Measurements from ENCODE around the gene PLPP3. TPM values are rescaled to one million over a fixed set of nuclear protein-coding genes. Genes with fewer than 3 reads are reported as not detected.

The PLPP3 gene
- polyA plus RNA-seq, 2 donors, result 2.7 to 12.4 TPM

DNA sequence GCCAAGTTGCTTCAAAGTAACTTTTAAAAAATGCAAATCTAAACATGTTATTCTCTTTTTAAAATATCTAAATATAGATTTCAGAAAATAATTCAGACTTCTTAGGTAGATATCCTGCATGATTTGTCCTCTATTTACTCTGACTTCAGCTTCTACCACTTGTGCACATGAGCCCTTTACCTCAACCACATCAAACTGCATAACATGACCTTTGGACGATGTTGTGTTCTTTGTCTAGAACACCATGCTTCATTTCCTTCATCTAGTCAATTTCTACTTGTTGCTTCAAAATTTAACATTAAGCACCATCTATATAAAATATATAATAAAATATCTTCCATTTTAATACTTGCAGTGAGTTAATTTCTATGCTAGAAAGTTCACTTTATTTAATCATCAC lies 96.9 kb downstream of the PLPP3 start:
- Histone ChIP-seq H3K9me3 (ENCODE audit: control insufficient read depth in 2 of 2, insufficient read depth in 1 of 2, low read depth in 1 of 2, low read length in 1 of 2) (no peaks in the 10 kb centered on the region), H3K27ac (ENCODE audit: low read depth in 2 of 2, low read length in 1 of 2) (no peak overlapping the region), H3K4me3 (ENCODE audit: low read depth in 1 of 2, low read length in 2 of 2) (no peak overlapping the region), H3K27me3 (ENCODE audit: control insufficient read depth in 1 of 2, insufficient read depth in 2 of 2, low read length in 2 of 2) (no peaks in the 10 kb centered on the region), H3K4me1 (ENCODE audit: control insufficient read depth in 2 of 2, insufficient read depth in 2 of 2, low read length in 1 of 2) (peaks cover 0 to 3% of the 10 kb centered on the region in 2 donors), H3K36me3 (ENCODE audit: control insufficient read depth in 2 of 2, insufficient read depth in 2 of 2, low read length in 1 of 2) (no peaks in the 10 kb centered on the region)
- WGBS, 2 donors, result 69 to 72% methylated on average over 1 of the region's 1 CpG

GRCh38 chr1:56481140-56481694 lies 98.1 kb downstream of the PLPP3 start:
- Histone ChIP-seq H3K27me3 (ENCODE audit: control insufficient read depth in 1 of 2, insufficient read depth in 2 of 2, low read length in 2 of 2) (no peaks in the 10 kb centered on the region), H3K27ac (ENCODE audit: low read depth in 2 of 2, low read length in 1 of 2) (no peak overlapping the region), H3K36me3 (ENCODE audit: control insufficient read depth in 2 of 2, insufficient read depth in 2 of 2, low read length in 1 of 2) (no peaks in the 10 kb centered on the region), H3K9me3 (ENCODE audit: control insufficient read depth in 2 of 2, insufficient read depth in 1 of 2, low read depth in 1 of 2, low read length in 1 of 2) (no peaks in the 10 kb centered on the region), H3K4me3 (ENCODE audit: low read depth in 1 of 2, low read length in 2 of 2) (no peak overlapping the region), H3K4me1 (ENCODE audit: control insufficient read depth in 2 of 2, insufficient read depth in 2 of 2, low read length in 1 of 2) (peaks cover 2 to 7% of the 10 kb centered on the region in 2 donors)

- WGBS, 2 donors, result 94% methylated on average over 7 of the region's 7 CpGs
- Histone ChIP-seq H3K36me3 (ENCODE audit: control insufficient read depth in 2 of 2, insufficient read depth in 2 of 2, low read length in 1 of 2) (no peaks in the 10 kb centered on the region), H3K9me3 (ENCODE audit: control insufficient read depth in 2 of 2, insufficient read depth in 1 of 2, low read depth in 1 of 2, low read length in 1 of 2) (no peaks in the 10 kb centered on the region), H3K27me3 (ENCODE audit: control insufficient read depth in 1 of 2, insufficient read depth in 2 of 2, low read length in 2 of 2) (no peaks in the 10 kb centered on the region), H3K27ac (ENCODE audit: low read depth in 2 of 2, low read length in 1 of 2) (no peak overlapping the region), H3K4me3 (ENCODE audit: low read depth in 1 of 2, low read length in 2 of 2) (no peak overlapping the region), H3K4me1 (ENCODE audit: control insufficient read depth in 2 of 2, insufficient read depth in 2 of 2, low read length in 1 of 2) (peaks cover 2 to 7% of the 10 kb centered on the region in 2 donors)
Observed at GRCh38 chr1:56478734-56479133, 100.6 kb downstream of the PLPP3 start.

DNA sequence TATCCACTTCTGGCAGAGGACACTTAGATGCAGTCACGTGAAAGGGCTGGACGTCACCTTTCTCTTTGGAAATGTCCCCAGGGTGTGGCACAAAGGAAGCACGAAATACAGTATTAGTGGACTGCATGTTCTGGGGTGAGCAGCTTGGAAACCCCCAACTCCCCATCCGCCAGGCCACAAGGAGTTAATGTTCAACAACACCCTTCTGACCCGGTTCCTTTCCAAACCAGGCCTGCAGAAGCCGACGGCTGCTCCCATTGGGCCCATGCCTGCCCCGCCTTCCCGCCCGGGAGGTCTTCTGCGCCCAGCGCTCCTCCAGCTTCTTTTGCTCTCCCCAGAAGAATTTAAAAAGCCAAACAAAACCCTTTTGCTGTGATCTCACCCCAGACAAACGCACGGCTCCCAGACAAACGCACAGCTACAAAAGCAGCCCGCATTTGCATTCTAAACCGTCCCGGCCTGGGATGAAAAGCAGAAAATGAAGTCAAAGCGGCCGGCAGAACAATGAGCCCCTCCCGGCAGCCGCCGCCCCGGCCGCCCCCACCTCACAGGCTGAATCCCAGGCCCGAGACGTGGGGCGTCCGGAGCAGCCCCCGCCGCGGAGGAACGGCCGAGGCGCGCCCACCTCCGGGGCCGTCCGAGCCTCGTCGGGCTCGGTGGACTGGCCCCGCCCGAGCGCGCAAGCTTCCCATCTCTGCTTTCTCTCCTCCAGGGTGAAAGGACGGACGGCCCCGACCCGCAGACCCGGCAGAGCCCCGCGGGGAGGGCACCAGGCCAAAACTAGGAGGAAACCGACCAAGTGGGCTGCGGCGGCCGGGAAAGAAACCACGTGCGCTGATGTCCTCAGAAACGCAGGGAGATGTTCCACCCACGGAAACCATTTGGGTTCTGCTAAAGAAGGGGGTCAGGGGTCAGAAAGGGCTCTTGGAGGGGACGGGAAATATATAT lies 101.9 kb downstream of the PLPP3 start:
- no peaks in the 10 kb centered on the region for H3K9me3 ChIP-seq (ENCODE audit: control insufficient read depth in 2 of 2, insufficient read depth in 1 of 2, low read depth in 1 of 2, low read length in 1 of 2)
- H3K4me1 ChIP-seq (ENCODE audit: control insufficient read depth in 2 of 2, insufficient read depth in 2 of 2, low read length in 1 of 2), result peaks cover 2 to 7% of the 10 kb centered on the region in 2 donors
- H3K36me3 ChIP-seq (ENCODE audit: control insufficient read depth in 2 of 2, insufficient read depth in 2 of 2, low read length in 1 of 2), result no peaks in the 10 kb centered on the region
- WGBS, 2 donors, result 4 to 5% methylated on average over 62 of the region's 62 CpGs
- H3K27me3 ChIP-seq (ENCODE audit: control insufficient read depth in 1 of 2, insufficient read depth in 2 of 2, low read length in 2 of 2), result no peaks in the 10 kb centered on the region
- H3K4me3 ChIP-seq (ENCODE audit: low read depth in 1 of 2, low read length in 2 of 2), result peak overlapping the region; percentile 56 to 65
- peak overlapping the region; percentile 77 to 80 for H3K27ac ChIP-seq (ENCODE audit: low read depth in 2 of 2, low read length in 1 of 2)

- WGBS, 2 donors, result 45 to 61% methylated on average over 3 of the region's 3 CpGs
- H3K27me3 ChIP-seq (ENCODE audit: control insufficient read depth in 1 of 2, insufficient read depth in 2 of 2, low read length in 2 of 2), result no peaks in the 10 kb centered on the region
- peaks cover 2 to 6% of the 10 kb centered on the region in 2 donors for H3K4me1 ChIP-seq (ENCODE audit: control insufficient read depth in 2 of 2, insufficient read depth in 2 of 2, low read length in 1 of 2)
- no peaks in the 10 kb centered on the region for H3K36me3 ChIP-seq (ENCODE audit: control insufficient read depth in 2 of 2, insufficient read depth in 2 of 2, low read length in 1 of 2)
- H3K27ac ChIP-seq (ENCODE audit: low read depth in 2 of 2, low read length in 1 of 2), result peak overlapping the region in 1 of 2 donors; percentile 6
- no peaks in the 10 kb centered on the region for H3K9me3 ChIP-seq (ENCODE audit: control insufficient read depth in 2 of 2, insufficient read depth in 1 of 2, low read depth in 1 of 2, low read length in 1 of 2)
- no peak overlapping the region for H3K4me3 ChIP-seq (ENCODE audit: low read depth in 1 of 2, low read length in 2 of 2)
Observed at GRCh38 chr1:56473582-56474270, 105.6 kb downstream of the PLPP3 start.

GRCh38 chr1:56472860-56473259 lies 106.5 kb downstream of the PLPP3 start:
- no peak overlapping the region for H3K4me3 ChIP-seq (ENCODE audit: low read depth in 1 of 2, low read length in 2 of 2)
- peaks cover 2 to 4% of the 10 kb centered on the region in 2 donors for H3K4me1 ChIP-seq (ENCODE audit: control insufficient read depth in 2 of 2, insufficient read depth in 2 of 2, low read length in 1 of 2)
- 81 to 89% methylated on average over 3 of the region's 3 CpGs for WGBS, 2 donors
- H3K27me3 ChIP-seq (ENCODE audit: control insufficient read depth in 1 of 2, insufficient read depth in 2 of 2, low read length in 2 of 2), result no peaks in the 10 kb centered on the region
- H3K9me3 ChIP-seq (ENCODE audit: control insufficient read depth in 2 of 2, insufficient read depth in 1 of 2, low read depth in 1 of 2, low read length in 1 of 2), result no peaks in the 10 kb centered on the region
- H3K36me3 ChIP-seq (ENCODE audit: control insufficient read depth in 2 of 2, insufficient read depth in 2 of 2, low read length in 1 of 2), result no peaks in the 10 kb centered on the region
- H3K27ac ChIP-seq (ENCODE audit: low read depth in 2 of 2, low read length in 1 of 2), result no peak overlapping the region

DNA sequence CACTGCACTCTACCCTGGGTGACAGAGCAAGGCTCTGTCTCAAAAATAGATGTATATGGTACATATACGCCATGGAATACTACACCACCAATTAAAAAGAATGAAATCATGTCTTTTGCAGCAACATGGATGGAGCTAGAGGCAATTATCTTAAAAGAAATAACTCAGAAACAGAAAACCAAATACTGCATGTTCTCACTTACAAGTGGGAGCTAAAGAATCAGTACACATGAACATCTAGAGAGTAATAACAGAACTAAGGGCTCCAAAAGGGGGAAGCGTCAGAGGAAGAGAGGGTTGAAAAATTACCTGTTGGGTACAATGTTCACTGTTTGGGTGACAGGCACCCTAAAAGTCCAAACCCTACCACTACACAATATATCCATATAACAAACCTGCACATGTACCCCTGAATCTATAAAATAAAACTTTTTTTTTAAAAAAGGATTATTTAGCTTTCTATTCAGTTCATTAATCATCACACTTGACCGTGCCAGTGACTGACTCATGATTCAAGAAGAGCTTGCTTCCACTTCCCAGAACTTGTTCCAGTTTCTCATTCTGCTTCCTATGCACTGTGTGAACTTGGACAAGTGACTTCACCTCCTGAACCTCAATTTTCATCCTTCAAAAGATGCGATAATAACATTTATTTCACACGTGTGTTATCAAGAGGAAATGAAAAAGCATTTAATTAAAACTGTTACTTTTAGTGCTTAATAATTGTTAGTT lies 109.6 kb downstream of the PLPP3 start:
- Histone ChIP-seq H3K27ac (ENCODE audit: low read depth in 2 of 2, low read length in 1 of 2) (no peak overlapping the region), H3K4me3 (ENCODE audit: low read depth in 1 of 2, low read length in 2 of 2) (no peak overlapping the region), H3K4me1 (ENCODE audit: control insufficient read depth in 2 of 2, insufficient read depth in 2 of 2, low read length in 1 of 2) (no peaks in the 10 kb centered on the region), H3K36me3 (ENCODE audit: control insufficient read depth in 2 of 2, insufficient read depth in 2 of 2, low read length in 1 of 2) (no peaks in the 10 kb centered on the region), H3K9me3 (ENCODE audit: control insufficient read depth in 2 of 2, insufficient read depth in 1 of 2, low read depth in 1 of 2, low read length in 1 of 2) (no peaks in the 10 kb centered on the region), H3K27me3 (ENCODE audit: control insufficient read depth in 1 of 2, insufficient read depth in 2 of 2, low read length in 2 of 2) (no peaks in the 10 kb centered on the region)
- WGBS, 2 donors, result 47 to 54% methylated on average over 5 of the region's 5 CpGs

DNA sequence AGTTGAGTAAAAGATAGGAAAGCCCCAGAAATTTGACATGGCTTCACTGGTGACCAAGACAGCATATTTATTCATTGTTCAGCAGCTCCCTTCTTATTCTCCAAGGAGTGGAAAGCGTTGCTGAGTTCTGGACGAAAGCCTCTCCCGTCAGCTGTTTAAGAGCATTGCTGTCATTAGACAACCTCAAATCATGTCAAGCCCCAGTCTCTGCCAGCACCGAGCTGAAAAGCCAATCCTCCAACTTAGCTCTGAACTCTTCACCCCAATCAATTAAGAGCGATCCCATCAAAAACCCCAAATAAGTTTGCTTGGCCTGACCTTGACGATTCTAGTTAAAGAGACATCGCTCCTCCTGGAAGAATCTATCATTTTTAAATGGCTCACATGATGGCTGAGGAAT lies 110.8 kb downstream of the PLPP3 start:
- no peaks in the 10 kb centered on the region for H3K27me3 ChIP-seq (ENCODE audit: control insufficient read depth in 1 of 2, insufficient read depth in 2 of 2, low read length in 2 of 2)
- no peak overlapping the region for H3K27ac ChIP-seq (ENCODE audit: low read depth in 2 of 2, low read length in 1 of 2)
- H3K9me3 ChIP-seq (ENCODE audit: control insufficient read depth in 2 of 2, insufficient read depth in 1 of 2, low read depth in 1 of 2, low read length in 1 of 2), result peaks cover 0 to 2% of the 10 kb centered on the region in 2 donors
- H3K4me1 ChIP-seq (ENCODE audit: control insufficient read depth in 2 of 2, insufficient read depth in 2 of 2, low read length in 1 of 2), result no peaks in the 10 kb centered on the region
- WGBS, 2 donors, result 52 to 65% methylated on average over 7 of the region's 7 CpGs
- no peaks in the 10 kb centered on the region for H3K36me3 ChIP-seq (ENCODE audit: control insufficient read depth in 2 of 2, insufficient read depth in 2 of 2, low read length in 1 of 2)
- H3K4me3 ChIP-seq (ENCODE audit: low read depth in 1 of 2, low read length in 2 of 2), result no peak overlapping the region

- no peak overlapping the region for H3K4me3 ChIP-seq (ENCODE audit: low read depth in 1 of 2, low read length in 2 of 2)
- peaks cover 0 to 2% of the 10 kb centered on the region in 2 donors for H3K9me3 ChIP-seq (ENCODE audit: control insufficient read depth in 2 of 2, insufficient read depth in 1 of 2, low read depth in 1 of 2, low read length in 1 of 2)
- peaks cover 0 to 2% of the 10 kb centered on the region in 2 donors for H3K4me1 ChIP-seq (ENCODE audit: control insufficient read depth in 2 of 2, insufficient read depth in 2 of 2, low read length in 1 of 2)
- H3K27me3 ChIP-seq (ENCODE audit: control insufficient read depth in 1 of 2, insufficient read depth in 2 of 2, low read length in 2 of 2), result no peaks in the 10 kb centered on the region
- no peak overlapping the region for H3K27ac ChIP-seq (ENCODE audit: low read depth in 2 of 2, low read length in 1 of 2)
- no peaks in the 10 kb centered on the region for H3K36me3 ChIP-seq (ENCODE audit: control insufficient read depth in 2 of 2, insufficient read depth in 2 of 2, low read length in 1 of 2)
- 86 to 91% methylated on average over 1 of the region's 1 CpG for WGBS, 2 donors
Observed at GRCh38 chr1:56466538-56466937, 112.8 kb downstream of the PLPP3 start.
